Measurements from ENCODE around the gene GREB1. TPM values are rescaled to one million over a fixed set of nuclear protein-coding genes. Genes with fewer than 3 reads are reported as not detected.

GREB1 gene
- total RNA-seq, 6 donors from 2014 or later, result 0.39 to 5.4 (median 1.6) TPM

DNA sequence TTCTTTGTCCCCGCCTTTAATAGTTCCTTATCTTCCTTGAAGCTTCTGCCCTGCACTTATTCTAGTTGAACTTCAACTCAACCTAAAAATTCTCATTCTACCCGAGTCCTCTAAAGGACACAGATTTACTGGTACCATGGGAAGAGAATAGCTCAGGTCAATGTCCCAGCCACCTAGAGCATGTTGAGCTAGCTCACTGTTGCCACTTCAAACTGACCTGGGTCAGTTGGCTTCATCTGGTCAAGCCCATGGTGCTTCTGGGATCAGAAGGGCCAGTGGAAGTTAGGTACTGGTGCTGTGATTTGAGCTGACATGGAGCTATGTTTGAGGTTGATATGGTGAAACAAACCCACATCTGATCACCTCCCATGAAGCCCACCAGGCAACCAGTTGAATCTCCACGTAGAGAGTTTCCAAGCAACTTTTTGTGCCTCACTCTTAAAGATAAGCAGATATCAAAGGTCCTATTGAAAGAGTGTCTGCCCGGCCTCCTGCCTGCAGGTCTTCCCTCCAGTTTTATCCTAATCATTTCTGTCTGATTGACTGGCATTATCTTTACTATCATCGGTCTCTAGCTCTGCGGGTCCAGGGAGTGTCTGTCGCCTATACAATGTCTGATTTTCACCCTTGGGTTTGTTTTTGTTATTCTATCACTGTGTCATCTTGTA lies 17.2 kb downstream of the GREB1 start:
- no peaks in the 10 kb centered on the region for H3K4me1 ChIP-seq
- DNase-seq (no peak), ATAC-seq (ENCODE audit: low FRiP score in 2 of 2) (no peak)
- H3K36me3 ChIP-seq, result no peaks in the 10 kb centered on the region
- H3K9me3 ChIP-seq, result no peaks in the 10 kb centered on the region
- H3K4me3 ChIP-seq, result no peak overlapping the region
- TF ChIP-seq POLR2A (IDR thresholded peaks at IDR 0.05), result no peak
- TF ChIP-seq CTCF (IDR thresholded peaks at IDR 0.05), result no peak
- no peak for TF ChIP-seq POLR2AphosphoS5 (IDR thresholded peaks at IDR 0.05)
- TF ChIP-seq EP300 (IDR thresholded peaks at IDR 0.05), result no peak
- no peaks in the 10 kb centered on the region for H3K27me3 ChIP-seq
- H3K27ac ChIP-seq, result no peak overlapping the region
- 83 to 85% methylated on average over 7 of the region's 7 CpGs for WGBS, 2 donors

- Histone ChIP-seq H3K4me1 (no peaks in the 10 kb centered on the region), H3K27ac (no peak overlapping the region), H3K9me3 (no peaks in the 10 kb centered on the region), H3K27me3 (no peaks in the 10 kb centered on the region), H3K4me3 (no peak overlapping the region), H3K36me3 (no peaks in the 10 kb centered on the region)
- TF ChIP-seq EP300 (IDR thresholded peaks at IDR 0.05) (no peak), POLR2AphosphoS5 (IDR thresholded peaks at IDR 0.05) (no peak), POLR2A (IDR thresholded peaks at IDR 0.05) (no peak), CTCF (IDR thresholded peaks at IDR 0.05) (no peak)
- no peak for ATAC-seq (ENCODE audit: low FRiP score in 2 of 2)
- WGBS, 2 donors, result 91 to 92% methylated on average over 16 of the region's 16 CpGs
- DNase-seq, result no peak
Observed at GRCh38 chr2:11551569-11552259, 17.9 kb downstream of the GREB1 start.

DNA sequence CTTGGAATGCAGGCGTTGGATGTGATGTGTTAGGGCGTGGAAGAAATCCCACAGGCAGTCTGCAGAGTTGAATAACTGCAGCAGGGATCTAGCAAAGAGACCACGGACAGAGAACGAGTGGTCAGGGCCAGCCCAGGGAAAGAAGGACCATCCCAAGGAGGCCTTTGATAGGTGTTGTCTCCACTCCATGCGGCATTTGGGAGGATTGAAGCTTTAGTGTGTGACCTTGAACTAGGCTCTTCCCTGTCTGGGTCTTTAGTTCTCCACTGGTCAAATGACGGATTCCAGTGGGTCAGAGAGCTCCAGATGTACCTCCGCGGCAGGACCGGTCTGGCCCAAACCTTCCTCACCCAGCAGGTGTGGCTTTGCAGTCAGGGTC lies 18.4 kb downstream of the GREB1 start:
- Histone ChIP-seq H3K36me3 (no peaks in the 10 kb centered on the region), H3K4me3 (no peak overlapping the region), H3K4me1 (no peaks in the 10 kb centered on the region), H3K27ac (no peak overlapping the region), H3K9me3 (no peaks in the 10 kb centered on the region), H3K27me3 (no peaks in the 10 kb centered on the region)
- DNase-seq (no peak), ATAC-seq (ENCODE audit: low FRiP score in 2 of 2) (no peak)
- WGBS, 2 donors, result 92% methylated on average over 9 of the region's 9 CpGs
- TF ChIP-seq EP300 (IDR thresholded peaks at IDR 0.05) (no peak), POLR2A (IDR thresholded peaks at IDR 0.05) (no peak), POLR2AphosphoS5 (IDR thresholded peaks at IDR 0.05) (no peak)

DNA sequence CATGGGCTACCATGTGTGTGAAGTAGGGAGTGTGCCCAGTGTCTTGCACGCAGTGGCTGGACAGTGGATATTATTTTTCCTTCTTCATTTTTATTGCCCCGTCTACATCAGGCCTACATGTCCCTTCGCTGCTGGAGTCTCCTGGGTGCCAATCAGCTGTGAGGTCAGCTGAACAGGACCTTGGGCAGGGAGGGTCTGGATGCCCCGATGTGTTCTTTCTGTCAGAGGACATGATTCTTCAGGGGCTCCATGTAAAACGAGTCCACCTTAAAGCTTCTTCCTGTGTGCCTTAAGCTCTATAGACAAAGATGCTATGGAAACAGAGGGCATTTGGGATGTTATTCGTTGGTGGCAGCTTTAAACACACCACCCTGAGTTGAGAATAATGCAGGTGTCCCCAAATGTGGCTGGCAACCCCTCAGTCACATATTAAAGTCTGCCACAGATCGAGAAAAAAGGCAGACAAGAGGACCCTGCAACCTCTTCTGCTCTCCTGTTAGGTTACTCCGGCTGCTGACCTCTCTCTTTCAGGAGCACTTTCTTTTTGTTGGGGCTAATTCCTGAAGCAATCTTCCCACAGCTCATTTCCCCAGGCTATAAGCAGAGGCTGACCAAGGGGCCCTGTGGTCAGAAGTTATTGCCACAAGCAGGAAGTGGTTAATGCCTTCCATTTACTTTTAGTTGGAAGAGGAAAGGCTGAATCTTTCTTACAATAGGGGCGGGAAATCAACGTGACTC lies 20.0 kb downstream of the GREB1 start:
- Histone ChIP-seq H3K4me3 (no peak overlapping the region), H3K4me1 (no peaks in the 10 kb centered on the region), H3K27me3 (no peaks in the 10 kb centered on the region), H3K9me3 (no peaks in the 10 kb centered on the region), H3K36me3 (no peaks in the 10 kb centered on the region), H3K27ac (no peak overlapping the region)
- TF ChIP-seq EP300 (IDR thresholded peaks at IDR 0.05), result no peak
- no peak for TF ChIP-seq POLR2AphosphoS5 (IDR thresholded peaks at IDR 0.05)
- no peak for TF ChIP-seq CTCF (IDR thresholded peaks at IDR 0.05)
- TF ChIP-seq POLR2A (IDR thresholded peaks at IDR 0.05), result no peak
- DNase-seq, result no peak
- 64 to 69% methylated on average over 10 of the region's 10 CpGs for WGBS, 2 donors
- ATAC-seq (ENCODE audit: low FRiP score in 2 of 2), result no peak

DNA sequence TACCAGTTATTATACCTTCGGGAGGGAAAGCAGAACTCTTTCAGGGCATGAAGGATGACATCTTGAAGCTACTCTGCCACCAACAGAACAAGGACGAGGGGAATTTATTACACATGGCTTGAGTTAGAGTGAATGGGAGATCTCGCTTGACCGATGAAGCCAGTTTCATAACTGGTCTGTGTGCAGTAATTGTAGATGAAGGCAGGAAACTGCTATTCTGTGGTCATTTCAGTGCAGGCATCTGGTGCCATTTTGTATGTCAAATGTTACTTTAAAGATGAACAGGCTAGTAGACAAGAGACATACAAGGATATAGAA lies 20.5 kb downstream of the GREB1 start:
- Histone ChIP-seq H3K4me3 (no peak overlapping the region), H3K27ac (no peak overlapping the region), H3K36me3 (no peaks in the 10 kb centered on the region), H3K4me1 (no peaks in the 10 kb centered on the region), H3K9me3 (no peaks in the 10 kb centered on the region), H3K27me3 (no peaks in the 10 kb centered on the region)
- 43 to 56% methylated on average over 4 of the region's 4 CpGs for WGBS, 2 donors
- ATAC-seq (ENCODE audit: low FRiP score in 2 of 2) (no peak), DNase-seq (no peak)
- TF ChIP-seq POLR2A (IDR thresholded peaks at IDR 0.05), result no peak
- no peak for TF ChIP-seq EP300 (IDR thresholded peaks at IDR 0.05)
- TF ChIP-seq POLR2AphosphoS5 (IDR thresholded peaks at IDR 0.05), result no peak

All from upper lobe of left lung (tissue), 6 donors.